ENCODE results near the gene WFDC10A. TPM values are rescaled to one million over a fixed set of nuclear protein-coding genes. Genes with fewer than 3 reads are reported as not detected.
"Not testable (repeated sequence)": the region's sequence is repeated elsewhere in the genome, so short reads cannot be mapped to it uniquely, and the experiment has no call there.

Gene WFDC10A
- not detected for total RNA-seq

- Histone ChIP-seq H3K36me3 (no peaks in the 10 kb centered on the region), H3K27ac (no peak within 1 kb of the TSS), H3K9me3 (no peaks in the 10 kb centered on the region), H3K4me1 (replicated peaks) (no peaks in the 10 kb centered on the region), H3K27me3 (replicated peaks; ENCODE audit: insufficient read depth) (no peaks in the 10 kb centered on the region), H3K4me3 (no peak within 1 kb of the TSS)
- 12% methylated on average over 9 of the region's 9 CpGs for WGBS
- intact Hi-C loops (cut with DNase I) = no loop called here
- TF ChIP-seq CTCF (IDR thresholded peaks at IDR 0.05) = peak in 3 of 4 experiments; percentile 14 to 53 (median 16)
- TF ChIP-seq POLR2A (IDR thresholded peaks at IDR 0.05) = no peak
- DNase-seq (ENCODE audit: low spot score) = no peak
Measured at GRCh38 chr20:45629496-45630100, at the start of gene WFDC10A. TSS of gene WFDC10A (plus strand) at chr20:45629739. CDS start at chr20:45629814, 75 bp downstream.

- H3K4me1 ChIP-seq (replicated peaks) = no peaks in the 10 kb centered on the region
- no peak overlapping the region for H3K4me3 ChIP-seq
- no peak overlapping the region for H3K27ac ChIP-seq
- TF ChIP-seq CTCF (IDR thresholded peaks at IDR 0.05) = no peak
- TF ChIP-seq POLR2AphosphoS5 (IDR thresholded peaks at IDR 0.05) = no peak
- no peak for TF ChIP-seq POLR2A (IDR thresholded peaks at IDR 0.05)
- no peaks in the 10 kb centered on the region for H3K9me3 ChIP-seq
- intact Hi-C loops (cut with DNase I) = no loop called here
- no peaks in the 10 kb centered on the region for H3K36me3 ChIP-seq
- DNase-seq (ENCODE audit: low spot score) = no peak
- no peaks in the 10 kb centered on the region for H3K27me3 ChIP-seq (replicated peaks; ENCODE audit: insufficient read depth)
Measured at GRCh38 chr20:45581702-45582101, 47.8 kb upstream of the WFDC10A start.

DNA sequence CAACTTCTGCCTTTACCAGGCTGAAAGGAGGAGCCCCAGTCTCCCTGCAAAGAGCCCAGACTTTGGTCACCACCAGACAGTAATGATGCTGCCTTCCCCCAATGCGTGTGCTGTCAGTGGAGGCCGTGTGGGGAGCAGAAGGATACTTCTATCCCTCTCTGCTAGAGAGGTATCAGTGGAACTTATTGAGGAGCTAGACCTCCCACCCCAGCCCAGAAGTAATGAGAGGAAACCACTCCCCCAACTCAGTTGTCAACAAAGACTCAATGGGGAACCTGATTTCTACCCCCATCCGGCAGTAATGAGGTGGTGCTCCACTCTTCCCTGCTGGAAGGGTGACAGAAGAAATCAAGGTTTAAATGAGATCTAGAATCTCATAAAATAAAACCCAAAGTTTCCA lies 46.0 kb upstream of the WFDC10A start:
- no peaks in the 10 kb centered on the region for H3K4me1 ChIP-seq (replicated peaks)
- no peak overlapping the region for H3K27ac ChIP-seq
- WGBS = 73% methylated on average over 3 of the region's 3 CpGs
- intact Hi-C loops (cut with DNase I) = no loop called here
- no peaks in the 10 kb centered on the region for H3K36me3 ChIP-seq
- no peak overlapping the region for H3K4me3 ChIP-seq
- no peak for TF ChIP-seq POLR2A (IDR thresholded peaks at IDR 0.05)
- H3K9me3 ChIP-seq = no peaks in the 10 kb centered on the region
- no peaks in the 10 kb centered on the region for H3K27me3 ChIP-seq (replicated peaks; ENCODE audit: insufficient read depth)
- no peak for DNase-seq (ENCODE audit: low spot score)

DNA sequence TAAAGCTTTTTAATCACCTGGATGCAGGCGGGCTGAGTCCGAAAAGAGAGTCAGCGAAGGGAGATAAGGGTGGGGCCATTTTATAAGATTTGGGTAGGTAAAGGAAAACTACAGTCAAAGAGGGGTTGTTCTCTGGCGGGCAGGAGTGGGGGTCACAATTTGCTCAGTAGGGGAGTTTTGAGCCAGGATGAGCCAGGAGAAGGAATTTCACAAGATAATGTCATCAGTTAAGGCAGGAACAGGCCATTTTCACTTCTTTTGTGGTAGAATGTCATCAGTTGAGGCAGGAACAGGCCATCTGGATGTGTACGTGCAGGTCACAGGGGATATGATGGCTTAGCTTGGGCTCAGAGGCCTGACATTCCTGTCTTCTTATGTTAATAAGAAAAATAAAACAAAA lies 45.2 kb upstream of the WFDC10A start:
- DNase-seq (ENCODE audit: low spot score); H3K27ac ChIP-seq; H3K9me3 ChIP-seq; H3K4me1 ChIP-seq (replicated peaks); H3K27me3 ChIP-seq (replicated peaks; ENCODE audit: insufficient read depth); H3K4me3 ChIP-seq; H3K36me3 ChIP-seq; intact Hi-C loops (cut with DNase I): not testable (repeated sequence)
- 75% methylated on average over 5 of the region's 5 CpGs for WGBS

DNA sequence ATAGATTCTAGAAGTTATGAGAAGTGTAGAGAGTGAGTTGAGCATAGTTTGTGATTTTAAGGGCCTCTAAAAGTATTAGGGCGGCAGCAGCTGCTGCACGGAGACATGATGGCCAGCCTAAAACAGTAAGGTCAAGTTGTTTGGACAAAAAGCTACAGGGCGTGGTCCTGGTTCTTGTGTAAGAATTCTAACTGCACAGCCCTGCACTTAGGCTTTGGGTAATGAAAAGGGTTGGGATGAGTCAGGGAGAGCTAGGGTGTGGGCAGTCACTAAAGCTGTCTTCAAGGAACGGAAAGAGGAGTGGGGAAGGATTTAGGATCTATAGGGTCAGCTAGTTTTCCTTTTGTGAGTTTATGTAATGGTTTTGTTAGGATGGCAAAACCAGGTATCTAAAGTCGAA lies 43.6 kb upstream of the WFDC10A start:
- H3K4me3 ChIP-seq; DNase-seq (ENCODE audit: low spot score); H3K27ac ChIP-seq; H3K9me3 ChIP-seq; H3K4me1 ChIP-seq (replicated peaks); H3K36me3 ChIP-seq; intact Hi-C loops (cut with DNase I); H3K27me3 ChIP-seq (replicated peaks; ENCODE audit: insufficient read depth): not testable (repeated sequence)
- 91% methylated on average over 5 of the region's 5 CpGs for WGBS

- intact Hi-C loops (cut with DNase I) = no loop called here
- Histone ChIP-seq H3K36me3 (no peaks in the 10 kb centered on the region), H3K9me3 (no peaks in the 10 kb centered on the region), H3K27me3 (replicated peaks; ENCODE audit: insufficient read depth) (no peaks in the 10 kb centered on the region), H3K27ac (no peak overlapping the region), H3K4me1 (replicated peaks) (no peaks in the 10 kb centered on the region), H3K4me3 (no peak overlapping the region)
- no peak for DNase-seq (ENCODE audit: low spot score)
- WGBS = 74% methylated on average over 2 of the region's 2 CpGs
- no peak for TF ChIP-seq POLR2A (IDR thresholded peaks at IDR 0.05)
- no peak for TF ChIP-seq CTCF (IDR thresholded peaks at IDR 0.05)
- no peak for TF ChIP-seq POLR2AphosphoS5 (IDR thresholded peaks at IDR 0.05)
Measured at GRCh38 chr20:45588800-45589199, 40.7 kb upstream of the WFDC10A start.
